A549 (cell line): Measurements from ENCODE around the gene ATP6AP1. TPM values are rescaled to one million over a fixed set of nuclear protein-coding genes. Genes with fewer than 3 reads are reported as not detected.
A peak's percentile ranks its signal among the peaks of the same experiment; 100 is the strongest.

ENCODE experiments used
- ATAC-seq, 2 experiments: fragments of 200-7000 bp in 1 of 2; fragments of >200 bp in 1 of 2; cut with Nextera tagmentation in 1 of 2; cut with Tn5 transposase in 1 of 2; 3 replicates each; pipeline versions ENCODE4 v1.8.0 to v1.9.1; 2018 to 2020; ENCODE audit warnings: mild to moderate bottlenecking in 1 of 2, moderate library complexity in 1 of 2
- CTCF ChIA-PET: fragments of 300-600 bp; sonication (Branson Sonifier 250); formaldehyde crosslinking; extraction: SDS; loops from one replicate; lab custom pipeline; 2021; ENCODE audit warnings: antibody characterized with exemption, inconsistent platforms; lab: Yijun Ruan, JAX
- POLR2A ChIA-PET: fragments of 350-600 bp; formaldehyde crosslinking; extraction: SDS; loops from one replicate; lab custom pipeline; 2021; ENCODE audit warnings: antibody characterized with exemption, inconsistent platforms; lab: Yijun Ruan, JAX
- DNase-seq, 2 experiments: peaks; one replicate each; pipeline versions ENCODE4 v3.0.0 to v3.0.0-alpha.2; 2011 to 2016; ENCODE audit warnings: low read depth in 1 of 2, low spot score in 1 of 2
- FAIRE-seq: peaks from 2 replicates; lab custom pipeline; 2011; peaks lifted over from hg19 to GRCh38; lab: Jason Lieb, UNC
- H3K27ac ChIP-seq, 2 experiments: fragments of >200 bp; sonication (Bioruptor Twin); formaldehyde crosslinking; 3 replicates each; pipeline ENCODE4 v1.5.1; 2016 to 2017
- H3K4me1 ChIP-seq: fragments of >200 bp; sonication (Bioruptor Twin); formaldehyde crosslinking; 3 replicates; pipeline ENCODE4 v1.6.1; 2016
- H3K4me2 ChIP-seq: fragments of >200 bp; sonication (Bioruptor Twin); formaldehyde crosslinking; 3 replicates; pipeline ENCODE4 v1.6.1; 2016
- H3K4me3 ChIP-seq: fragments of >200 bp; sonication (Bioruptor Twin); formaldehyde crosslinking; 3 replicates; pipeline ENCODE4 v1.5.1; 2016
- H3K9me3 ChIP-seq: fragments of >200 bp; sonication (Bioruptor Twin); formaldehyde crosslinking; 3 replicates; pipeline ENCODE4 v1.6.1; 2016
- CBX2 ChIP-seq: fragments of 200-600 bp; sonication (generic); IDR thresholded peaks from 2 replicates; pipeline ENCODE4 v1.6.1; 2016; ENCODE audit warnings: low read depth, mild to moderate bottlenecking, borderline replicate concordance
- EHMT2 ChIP-seq: fragments of 200-600 bp; sonication (generic); IDR thresholded peaks from 2 replicates; pipeline ENCODE4 v1.6.1; 2016; ENCODE audit warnings: antibody characterized with exemption, low read depth, mild to moderate bottlenecking, moderate library complexity
- FOSB ChIP-seq: fragments of 250-450 bp; sonication (Bioruptor Pico); IDR thresholded peaks from 2 replicates; pipeline ENCODE4 v1.5.0; 2020; ENCODE audit warnings: mild to moderate bottlenecking, moderate library complexity
- FOSL2 ChIP-seq, 2 experiments: fragments of 450-650 bp in 1 of 2; fragments of >200 bp in 1 of 2; sonication (Bioruptor Twin) in 1 of 2; formaldehyde crosslinking; IDR thresholded peaks; 2 replicates each; pipeline versions ENCODE4 v1.5.0 to v1.6.1; 2016 to 2020; ENCODE audit warnings: mild to moderate bottlenecking in 1 of 2, moderate library complexity in 1 of 2
- HEYL ChIP-seq: fragments of 250-450 bp; sonication (Bioruptor Pico); IDR thresholded peaks from 2 replicates; pipeline ENCODE4 v1.8.0; 2021; ENCODE audit warnings: mild to moderate bottlenecking, moderate library complexity
- HOXB5 ChIP-seq: fragments of 250-450 bp; sonication (Bioruptor Pico); IDR thresholded peaks from 2 replicates; pipeline ENCODE4 v1.5.0; 2020; ENCODE audit warnings: mild to moderate bottlenecking, moderate library complexity
- MAFK ChIP-seq: fragments of 450-650 bp; IDR thresholded peaks from 2 replicates; pipeline ENCODE4 v1.6.1; 2014; ENCODE audit not compliant: partially characterized antibody
- MYC ChIP-seq: IDR thresholded peaks from 2 replicates; pipeline ENCODE4 v1.6.1; 2012; ENCODE audit warnings: mild to moderate bottlenecking, inconsistent platforms, low read length, improper control_type of control experiment, borderline replicate concordance
- NFE2L2 ChIP-seq: fragments of 150-350 bp; conservative IDR thresholded peaks from 2 replicates; pipeline ENCODE4 v1.6.1; 2014; ENCODE audit warnings: low read length
- PHF8 ChIP-seq: fragments of 200-600 bp; sonication (generic); IDR thresholded peaks from 2 replicates; pipeline ENCODE4 v1.6.1; 2016; ENCODE audit warnings: low read depth, mild to moderate bottlenecking, antibody characterized with exemption, moderate library complexity, borderline replicate concordance
- POLR2A ChIP-seq: IDR thresholded peaks from 2 replicates; pipeline ENCODE4 v1.6.1; 2012; ENCODE audit warnings: mild to moderate bottlenecking, low read length
- POLR2AphosphoS2 ChIP-seq: conservative IDR thresholded peaks from 2 replicates; pipeline ENCODE4 v1.6.1; 2012; ENCODE audit warnings: low read length, improper control_type of control experiment, inconsistent platforms
- RAD21 ChIP-seq, 2 experiments: fragments of >200 bp in 1 of 2; sonication (Bioruptor Twin) in 1 of 2; formaldehyde crosslinking in 1 of 2; IDR thresholded peaks in 1 of 2; conservative IDR thresholded peaks in 1 of 2; 2 replicates in 1 of 2; 3 replicates in 1 of 2; pipeline ENCODE4 v1.6.1; 2012 to 2018; ENCODE audit warnings: inconsistent platforms in 1 of 2
- RARB ChIP-seq: fragments of 250-450 bp; sonication (Bioruptor Pico); IDR thresholded peaks from 2 replicates; pipeline ENCODE4 v1.8.0; 2021; ENCODE audit warnings: mild to moderate bottlenecking, moderate library complexity
- RCOR1 ChIP-seq: fragments of 150-350 bp; IDR thresholded peaks from 2 replicates; pipeline ENCODE4 v1.6.1; 2014; ENCODE audit warnings: antibody characterized with exemption, low read length, low read depth
- RFX5 ChIP-seq: fragments of 450-650 bp; IDR thresholded peaks from 2 replicates; pipeline ENCODE4 v1.7.1; 2014; ENCODE audit warnings: antibody characterized with exemption, mild to moderate bottlenecking, moderate library complexity
- RNF2 ChIP-seq: fragments of 200-600 bp; sonication (generic); IDR thresholded peaks from 2 replicates; pipeline ENCODE4 v1.6.1; 2016; ENCODE audit warnings: low read depth, mild to moderate bottlenecking, antibody characterized with exemption, moderate library complexity, borderline replicate concordance
- SMC3 ChIP-seq: fragments of >200 bp; sonication (Bioruptor Twin); formaldehyde crosslinking; IDR thresholded peaks from 3 replicates; pipeline ENCODE4 v1.6.1; 2018; ENCODE audit warnings: inconsistent platforms
- SREBF2 ChIP-seq: fragments of 450-650 bp; IDR thresholded peaks from 2 replicates; pipeline ENCODE4 v1.6.1; 2014; ENCODE audit warnings: mild to moderate bottlenecking, moderate library complexity
- TFCP2L1 ChIP-seq: fragments of 250-450 bp; sonication (Bioruptor Pico); IDR thresholded peaks from 2 replicates; pipeline ENCODE4 v1.5.0; 2021; ENCODE audit warnings: mild to moderate bottlenecking
- ZSCAN20 ChIP-seq: fragments of 250-450 bp; sonication (Bioruptor Pico); IDR thresholded peaks from 2 replicates; pipeline ENCODE4 v1.8.0; 2022; ENCODE audit warnings: mild to moderate bottlenecking, moderate library complexity
- WGBS: methylation state at CpG from one replicate; pipeline ENCODE4 v1.1.6; 2017; ENCODE audit errors: missing lambda C conversion rate; 5-methylcytosine and 5-hydroxymethylcytosine counted together
- polyA plus RNA-seq, 4 experiments: library from polyadenylated mRNA; depleted of rRNA in 3 of 4; stranded (reverse); fragments of >200 nt; fragmentation: RNase III in 1 of 4; extraction: RNeasy Plus Mini Kit Qiagen cat#74134 plus additional on column Dnase treatment in 1 of 4; gene quantifications; 2 replicates in 3 of 4; 3 replicates in 1 of 4; pipeline ENCODE4 v1.2.3, GENCODE V29; 2011 to 2017
- TF ChIP-seq, protein P1 (sequence below): fragments of 150-350 bp; IDR thresholded peaks from 2 replicates; pipeline ENCODE4 v1.6.1; 2014; ENCODE audit warnings: low read depth, mild to moderate bottlenecking, low read length
- TF ChIP-seq, protein P2 (sequence below): fragments of >200 bp; sonication (Bioruptor Twin); formaldehyde crosslinking; IDR thresholded peaks from 3 replicates; pipeline ENCODE4 v1.6.1; 2016
- TF ChIP-seq, protein P3 (sequence below): IDR thresholded peaks from 2 replicates; pipeline ENCODE4 v1.6.1; 2012; ENCODE audit warnings: low read depth, borderline replicate concordance
- TF ChIP-seq, protein P4 (sequence below): fragments of 200-600 bp; sonication (generic); IDR thresholded peaks from 2 replicates; pipeline ENCODE4 v1.6.1; 2016; ENCODE audit warnings: antibody characterized with exemption, mild to moderate bottlenecking, moderate library complexity
- TF ChIP-seq, protein P5 (sequence below): IDR thresholded peaks from 2 replicates; pipeline ENCODE4 v1.6.1; 2012

Gene ATP6AP1
- polyA plus RNA-seq, 2 of the 4 experiments (the other 2 are of a cell fraction): 62.6 to 81.7 TPM

DNA sequence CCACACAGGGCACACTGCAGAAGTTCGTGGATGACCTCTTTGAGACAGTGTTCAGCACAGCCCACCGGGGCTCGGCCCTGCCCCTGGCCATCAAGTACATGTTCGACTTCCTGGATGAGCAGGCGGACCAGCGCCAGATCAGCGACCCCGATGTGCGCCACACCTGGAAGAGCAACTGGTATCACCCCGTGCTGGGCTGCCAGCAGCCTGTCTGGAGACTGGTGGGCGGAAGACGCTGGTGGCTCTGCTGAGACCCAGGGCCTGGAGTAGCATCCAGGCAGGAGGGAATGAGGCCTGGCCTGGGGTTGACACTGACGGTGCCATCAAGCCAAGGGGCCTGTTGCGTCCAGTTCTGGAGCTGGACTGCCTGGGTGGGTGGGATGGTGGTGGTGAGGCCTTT lies 42.0 kb downstream of the ATP6AP1 start:
- ChIA-PET CTCF (interaction anchor here (1.0 kb wide), 1 partner anchor 18 kb away, joined by 4 read pairs; no protein-coding TSS in a partner anchor), POLR2A (no interaction called here)
- no peak overlapping the region for H3K4me3 ChIP-seq
- no peak for DNase-seq
- TF ChIP-seq SMC3 (no peak), HEYL (CRISPR knock-in tag) (no peak), HOXB5 (CRISPR knock-in tag) (no peak), TFCP2L1 (CRISPR knock-in tag) (no peak), FOSL2 (IDR thresholded peaks at IDR 0.05) (no peak), FOSL2 (CRISPR knock-in tag; IDR thresholded peaks at IDR 0.05) (no peak), RAD21 (conservative IDR thresholded peaks at IDR 0.05 in 1 of 2, IDR thresholded peaks at IDR 0.05 in 1 of 2) (no peak), MAFK (no peak), PHF8 (no peak), POLR2AphosphoS2 (no peak), SREBF2 (no peak), MYC (no peak), FOSB (CRISPR knock-in tag) (no peak)
- TF ChIP-seq, protein P1, sequence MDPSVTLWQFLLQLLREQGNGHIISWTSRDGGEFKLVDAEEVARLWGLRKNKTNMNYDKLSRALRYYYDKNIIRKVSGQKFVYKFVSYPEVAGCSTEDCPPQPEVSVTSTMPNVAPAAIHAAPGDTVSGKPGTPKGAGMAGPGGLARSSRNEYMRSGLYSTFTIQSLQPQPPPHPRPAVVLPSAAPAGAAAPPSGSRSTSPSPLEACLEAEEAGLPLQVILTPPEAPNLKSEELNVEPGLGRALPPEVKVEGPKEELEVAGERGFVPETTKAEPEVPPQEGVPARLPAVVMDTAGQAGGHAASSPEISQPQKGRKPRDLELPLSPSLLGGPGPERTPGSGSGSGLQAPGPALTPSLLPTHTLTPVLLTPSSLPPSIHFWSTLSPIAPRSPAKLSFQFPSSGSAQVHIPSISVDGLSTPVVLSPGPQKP: no peak
- TF ChIP-seq, protein P2, sequence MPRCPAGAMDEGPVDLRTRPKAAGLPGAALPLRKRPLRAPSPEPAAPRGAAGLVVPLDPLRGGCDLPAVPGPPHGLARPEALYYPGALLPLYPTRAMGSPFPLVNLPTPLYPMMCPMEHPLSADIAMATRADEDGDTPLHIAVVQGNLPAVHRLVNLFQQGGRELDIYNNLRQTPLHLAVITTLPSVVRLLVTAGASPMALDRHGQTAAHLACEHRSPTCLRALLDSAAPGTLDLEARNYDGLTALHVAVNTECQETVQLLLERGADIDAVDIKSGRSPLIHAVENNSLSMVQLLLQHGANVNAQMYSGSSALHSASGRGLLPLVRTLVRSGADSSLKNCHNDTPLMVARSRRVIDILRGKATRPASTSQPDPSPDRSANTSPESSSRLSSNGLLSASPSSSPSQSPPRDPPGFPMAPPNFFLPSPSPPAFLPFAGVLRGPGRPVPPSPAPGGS: no peak
- no peaks in the 10 kb centered on the region for H3K4me1 ChIP-seq
- no peak for FAIRE-seq
- no peaks in the 10 kb centered on the region for H3K9me3 ChIP-seq
- WGBS: 100% methylated on average over 1 of the region's 14 CpGs
- no peak overlapping the region for H3K27ac ChIP-seq
- no peak overlapping the region for H3K4me2 ChIP-seq
- no peak for ATAC-seq

DNA sequence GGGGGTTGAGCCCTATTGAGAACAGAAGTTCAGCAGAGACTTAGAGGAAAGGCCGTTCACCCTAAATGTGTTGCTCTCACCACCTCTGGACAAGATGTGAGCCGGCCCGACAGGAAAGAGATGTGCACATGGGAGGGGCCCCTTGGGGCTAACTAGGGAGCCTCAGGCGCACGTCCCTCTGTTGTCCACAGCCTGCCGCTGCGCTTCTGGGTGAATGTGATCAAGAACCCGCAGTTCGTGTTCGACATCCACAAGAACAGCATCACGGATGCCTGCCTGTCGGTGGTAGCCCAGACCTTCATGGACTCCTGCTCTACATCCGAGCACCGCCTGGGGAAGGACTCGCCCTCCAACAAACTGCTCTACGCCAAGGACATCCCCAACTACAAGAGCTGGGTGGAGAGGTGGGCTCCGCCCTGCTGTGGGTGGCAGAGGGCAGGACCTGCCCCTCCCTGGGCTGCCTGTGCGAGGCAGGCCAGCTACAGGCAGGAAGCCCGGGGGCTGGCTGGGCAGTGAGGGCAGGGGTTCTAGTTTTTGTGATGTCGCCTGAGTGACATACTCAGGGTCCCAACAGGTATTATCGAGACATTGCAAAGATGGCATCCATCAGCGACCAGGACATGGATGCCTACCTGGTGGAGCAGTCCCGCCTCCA lies 42.6 kb downstream of the ATP6AP1 start:
- CTCF ChIA-PET: interaction anchor here (1.0 kb wide), 1 partner anchor 19 kb away, joined by 4 read pairs; no protein-coding TSS in a partner anchor
- Histone ChIP-seq H3K27ac (no peak overlapping the region), H3K4me3 (no peak overlapping the region), H3K4me1 (no peaks in the 10 kb centered on the region), H3K9me3 (no peaks in the 10 kb centered on the region), H3K4me2 (no peak overlapping the region)
- 92% methylated on average over 12 of the region's 23 CpGs for WGBS
- POLR2A ChIA-PET: no interaction called here
- no peak for DNase-seq
- no peak for TF ChIP-seq EHMT2
- no peak for TF ChIP-seq ZSCAN20 (CRISPR knock-in tag)
- no peak for TF ChIP-seq NFE2L2
- FAIRE-seq: no peak
- no peak for ATAC-seq

DNA sequence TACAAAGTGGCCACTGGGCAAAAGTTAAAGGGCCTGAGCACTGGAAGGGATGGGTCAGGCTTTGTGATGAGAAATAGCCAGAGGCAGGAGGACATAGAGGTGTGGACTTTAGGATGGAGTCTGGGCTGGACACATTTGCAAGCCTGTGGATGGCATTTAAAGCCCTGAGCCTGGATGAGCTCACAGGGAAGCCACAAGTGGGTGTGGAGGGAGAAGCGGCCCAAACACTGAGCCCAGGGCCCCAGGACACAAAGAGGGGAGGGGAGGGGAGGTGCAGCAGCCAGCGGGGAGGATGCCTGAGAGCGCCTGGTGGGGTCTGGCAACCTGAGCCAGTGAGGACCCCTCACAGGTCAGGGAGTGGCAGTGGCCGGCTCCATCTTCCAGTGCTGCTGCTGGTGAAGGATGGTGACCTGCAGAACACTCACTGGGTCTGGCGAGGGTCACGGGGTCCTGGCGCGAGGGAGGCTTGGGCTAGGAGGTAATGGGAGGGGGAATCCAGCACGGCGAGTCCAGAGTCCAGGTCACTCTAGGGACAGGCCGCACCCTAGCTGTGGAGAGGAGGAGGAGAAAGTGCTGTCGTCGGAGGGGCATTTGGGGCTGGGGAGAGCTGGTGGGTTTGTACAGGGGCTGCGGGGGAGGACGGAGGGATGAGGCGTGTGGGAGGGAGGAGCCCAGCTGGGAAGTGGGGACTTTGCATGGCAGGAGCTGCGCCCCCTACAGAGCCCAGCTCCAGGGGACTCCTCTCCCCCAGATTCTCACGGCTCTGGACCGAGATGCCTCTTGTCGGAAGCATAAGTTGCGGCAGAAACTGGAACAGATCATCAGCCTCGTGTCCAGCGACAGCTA lies 43.6 kb downstream of the ATP6AP1 start:
- no peaks in the 10 kb centered on the region for H3K4me1 ChIP-seq
- ChIA-PET CTCF (no interaction called here), POLR2A (no interaction called here)
- 0 out of 6 replicates have a peak, but pooled peaks of 1 of the 2 experiments have one; percentile 15 for ATAC-seq
- no peak for FAIRE-seq
- H3K27ac ChIP-seq: no peak overlapping the region
- no peaks in the 10 kb centered on the region for H3K9me3 ChIP-seq
- H3K4me3 ChIP-seq: no peak overlapping the region
- WGBS: 92% methylated on average over 21 of the region's 23 CpGs
- H3K4me2 ChIP-seq: no peak overlapping the region
- DNase-seq: no peak
- TF ChIP-seq RNF2 (no peak), FOSB (CRISPR knock-in tag) (no peak), CBX2 (no peak), RCOR1 (no peak), FOSL2 (IDR thresholded peaks at IDR 0.05) (no peak), FOSL2 (CRISPR knock-in tag; IDR thresholded peaks at IDR 0.05) (no peak), RARB (no peak), RFX5 (no peak), POLR2A (no peak)
- TF ChIP-seq, protein P3, sequence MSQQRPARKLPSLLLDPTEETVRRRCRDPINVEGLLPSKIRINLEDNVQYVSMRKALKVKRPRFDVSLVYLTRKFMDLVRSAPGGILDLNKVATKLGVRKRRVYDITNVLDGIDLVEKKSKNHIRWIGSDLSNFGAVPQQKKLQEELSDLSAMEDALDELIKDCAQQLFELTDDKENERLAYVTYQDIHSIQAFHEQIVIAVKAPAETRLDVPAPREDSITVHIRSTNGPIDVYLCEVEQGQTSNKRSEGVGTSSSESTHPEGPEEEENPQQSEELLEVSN: no peak
- TF ChIP-seq, protein P4, sequence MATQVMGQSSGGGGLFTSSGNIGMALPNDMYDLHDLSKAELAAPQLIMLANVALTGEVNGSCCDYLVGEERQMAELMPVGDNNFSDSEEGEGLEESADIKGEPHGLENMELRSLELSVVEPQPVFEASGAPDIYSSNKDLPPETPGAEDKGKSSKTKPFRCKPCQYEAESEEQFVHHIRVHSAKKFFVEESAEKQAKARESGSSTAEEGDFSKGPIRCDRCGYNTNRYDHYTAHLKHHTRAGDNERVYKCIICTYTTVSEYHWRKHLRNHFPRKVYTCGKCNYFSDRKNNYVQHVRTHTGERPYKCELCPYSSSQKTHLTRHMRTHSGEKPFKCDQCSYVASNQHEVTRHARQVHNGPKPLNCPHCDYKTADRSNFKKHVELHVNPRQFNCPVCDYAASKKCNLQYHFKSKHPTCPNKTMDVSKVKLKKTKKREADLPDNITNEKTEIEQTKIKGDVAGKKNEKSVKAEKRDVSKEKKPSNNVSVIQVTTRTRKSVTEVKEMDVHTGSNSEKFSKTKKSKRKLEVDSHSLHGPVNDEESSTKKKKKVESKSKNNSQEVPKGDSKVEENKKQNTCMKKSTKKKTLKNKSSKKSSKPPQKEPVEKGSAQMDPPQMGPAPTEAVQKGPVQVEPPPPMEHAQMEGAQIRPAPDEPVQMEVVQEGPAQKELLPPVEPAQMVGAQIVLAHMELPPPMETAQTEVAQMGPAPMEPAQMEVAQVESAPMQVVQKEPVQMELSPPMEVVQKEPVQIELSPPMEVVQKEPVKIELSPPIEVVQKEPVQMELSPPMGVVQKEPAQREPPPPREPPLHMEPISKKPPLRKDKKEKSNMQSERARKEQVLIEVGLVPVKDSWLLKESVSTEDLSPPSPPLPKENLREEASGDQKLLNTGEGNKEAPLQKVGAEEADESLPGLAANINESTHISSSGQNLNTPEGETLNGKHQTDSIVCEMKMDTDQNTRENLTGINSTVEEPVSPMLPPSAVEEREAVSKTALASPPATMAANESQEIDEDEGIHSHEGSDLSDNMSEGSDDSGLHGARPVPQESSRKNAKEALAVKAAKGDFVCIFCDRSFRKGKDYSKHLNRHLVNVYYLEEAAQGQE: no peak
- TF ChIP-seq, protein P5, sequence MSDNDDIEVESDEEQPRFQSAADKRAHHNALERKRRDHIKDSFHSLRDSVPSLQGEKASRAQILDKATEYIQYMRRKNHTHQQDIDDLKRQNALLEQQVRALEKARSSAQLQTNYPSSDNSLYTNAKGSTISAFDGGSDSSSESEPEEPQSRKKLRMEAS: no peak
